HL-60 (cell line): ENCODE measurements around the gene CWC25.

Source experiments
- DNase-seq, 2 experiments: peaks; one replicate each; pipeline ENCODE4 v3.0.0-alpha.2; 2010 to 2020; ENCODE audit warnings: low read depth in 1 of 2, low spot score in 1 of 2
- H3K27ac ChIP-seq: fragments of 250-450 bp; sonication (Bioruptor Pico); replicated peaks from 2 replicates; pipeline ENCODE4 v1.5.1; 2020; ENCODE audit warnings: mild to moderate bottlenecking, moderate library complexity
- H3K27me3 ChIP-seq: fragments of 250-450 bp; sonication (Bioruptor Pico); 2 replicates; pipeline ENCODE4 v1.5.1; 2021; ENCODE audit warnings: mild to moderate bottlenecking, moderate library complexity; ENCODE audit not compliant: insufficient read depth, poor library complexity, severe bottlenecking
- H3K4me3 ChIP-seq: replicated peaks from 2 replicates; pipeline ENCODE4 v1.5.1; 2011; ENCODE audit warnings: mild to moderate bottlenecking, control low read depth, low read length; ENCODE audit not compliant: insufficient read depth
- GABPA ChIP-seq: IDR thresholded peaks from 2 replicates; pipeline ENCODE4 v1.6.1; 2012; ENCODE audit warnings: low read depth
- POLR2AphosphoS5 ChIP-seq: IDR thresholded peaks from 2 replicates; pipeline ENCODE4 v1.6.1; 2012; ENCODE audit warnings: low read depth
- SPI1 ChIP-seq: IDR thresholded peaks from 2 replicates; pipeline ENCODE4 v1.6.1; 2012; ENCODE audit warnings: low read depth, mild to moderate bottlenecking, borderline replicate concordance
- TF ChIP-seq, protein P1 (sequence below): IDR thresholded peaks from 2 replicates; pipeline ENCODE4 v1.6.1; 2012; ENCODE audit warnings: low read depth; ENCODE audit not compliant: insufficient replicate concordance
- TF ChIP-seq, protein P2 (sequence below): IDR thresholded peaks from one replicate; pipeline ENCODE4 v1.5.1; 2011; ENCODE audit warnings: low read length, control low read depth, inconsistent platforms; ENCODE audit not compliant: insufficient read depth

CWC25 gene

DNA sequence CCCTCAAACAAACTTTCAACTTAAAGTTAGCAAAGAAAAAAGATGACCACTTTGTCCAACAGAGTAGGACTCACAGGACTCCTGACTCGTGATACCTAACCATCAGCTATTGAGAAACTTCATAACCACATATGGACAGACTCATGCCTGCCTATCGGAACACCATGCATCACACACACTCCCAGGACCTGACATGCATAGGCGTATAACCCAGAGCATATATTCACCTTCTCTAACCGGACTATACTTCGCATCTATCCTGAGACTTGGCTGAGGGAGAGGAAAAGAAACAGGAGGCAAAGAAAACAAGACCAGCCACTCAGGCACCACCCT, 28.0 kb downstream of the CWC25 start:
- DNase-seq: no peak

DNA sequence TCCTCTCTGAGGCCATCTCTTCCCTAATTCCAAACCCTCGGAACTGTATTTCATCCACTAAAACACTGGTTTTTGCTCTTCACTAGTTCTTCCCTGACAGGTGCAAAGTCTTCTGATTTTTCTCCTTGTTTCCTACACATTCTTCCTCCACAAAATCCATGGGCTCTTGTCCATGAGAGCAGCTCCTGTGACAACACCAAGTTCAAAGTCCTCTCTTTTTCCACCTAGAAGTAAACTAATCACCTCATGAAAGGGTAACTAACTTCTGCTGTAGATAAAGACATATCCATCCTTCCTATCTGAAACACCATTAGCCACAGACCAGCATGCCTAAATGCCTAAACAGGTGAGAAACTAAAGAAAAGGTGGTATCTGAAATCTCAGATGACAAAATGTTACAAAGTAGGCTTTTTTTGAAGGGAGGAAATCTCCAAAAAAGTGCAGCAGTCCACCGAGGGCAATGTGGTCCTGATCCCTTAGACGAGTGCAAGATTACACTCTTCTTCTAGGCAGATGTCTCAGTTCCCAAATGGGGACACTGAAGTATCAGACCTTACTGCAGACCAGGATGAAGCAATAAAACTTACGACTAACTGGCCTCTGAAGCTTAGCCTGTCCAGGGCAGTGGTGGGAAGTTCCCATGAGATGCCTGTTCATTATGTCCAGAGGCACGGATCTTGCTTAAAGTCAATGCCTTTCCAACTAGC, 28.5 kb downstream of the CWC25 start:
- Histone ChIP-seq H3K27me3 (no peaks in the 10 kb centered on the region), H3K27ac (no peak overlapping the region), H3K4me3 (no peak overlapping the region)
- DNase-seq: no peak
- TF ChIP-seq, protein P1, sequence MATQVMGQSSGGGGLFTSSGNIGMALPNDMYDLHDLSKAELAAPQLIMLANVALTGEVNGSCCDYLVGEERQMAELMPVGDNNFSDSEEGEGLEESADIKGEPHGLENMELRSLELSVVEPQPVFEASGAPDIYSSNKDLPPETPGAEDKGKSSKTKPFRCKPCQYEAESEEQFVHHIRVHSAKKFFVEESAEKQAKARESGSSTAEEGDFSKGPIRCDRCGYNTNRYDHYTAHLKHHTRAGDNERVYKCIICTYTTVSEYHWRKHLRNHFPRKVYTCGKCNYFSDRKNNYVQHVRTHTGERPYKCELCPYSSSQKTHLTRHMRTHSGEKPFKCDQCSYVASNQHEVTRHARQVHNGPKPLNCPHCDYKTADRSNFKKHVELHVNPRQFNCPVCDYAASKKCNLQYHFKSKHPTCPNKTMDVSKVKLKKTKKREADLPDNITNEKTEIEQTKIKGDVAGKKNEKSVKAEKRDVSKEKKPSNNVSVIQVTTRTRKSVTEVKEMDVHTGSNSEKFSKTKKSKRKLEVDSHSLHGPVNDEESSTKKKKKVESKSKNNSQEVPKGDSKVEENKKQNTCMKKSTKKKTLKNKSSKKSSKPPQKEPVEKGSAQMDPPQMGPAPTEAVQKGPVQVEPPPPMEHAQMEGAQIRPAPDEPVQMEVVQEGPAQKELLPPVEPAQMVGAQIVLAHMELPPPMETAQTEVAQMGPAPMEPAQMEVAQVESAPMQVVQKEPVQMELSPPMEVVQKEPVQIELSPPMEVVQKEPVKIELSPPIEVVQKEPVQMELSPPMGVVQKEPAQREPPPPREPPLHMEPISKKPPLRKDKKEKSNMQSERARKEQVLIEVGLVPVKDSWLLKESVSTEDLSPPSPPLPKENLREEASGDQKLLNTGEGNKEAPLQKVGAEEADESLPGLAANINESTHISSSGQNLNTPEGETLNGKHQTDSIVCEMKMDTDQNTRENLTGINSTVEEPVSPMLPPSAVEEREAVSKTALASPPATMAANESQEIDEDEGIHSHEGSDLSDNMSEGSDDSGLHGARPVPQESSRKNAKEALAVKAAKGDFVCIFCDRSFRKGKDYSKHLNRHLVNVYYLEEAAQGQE: no peak
- no peak for TF ChIP-seq POLR2AphosphoS5
- TF ChIP-seq, protein P2, sequence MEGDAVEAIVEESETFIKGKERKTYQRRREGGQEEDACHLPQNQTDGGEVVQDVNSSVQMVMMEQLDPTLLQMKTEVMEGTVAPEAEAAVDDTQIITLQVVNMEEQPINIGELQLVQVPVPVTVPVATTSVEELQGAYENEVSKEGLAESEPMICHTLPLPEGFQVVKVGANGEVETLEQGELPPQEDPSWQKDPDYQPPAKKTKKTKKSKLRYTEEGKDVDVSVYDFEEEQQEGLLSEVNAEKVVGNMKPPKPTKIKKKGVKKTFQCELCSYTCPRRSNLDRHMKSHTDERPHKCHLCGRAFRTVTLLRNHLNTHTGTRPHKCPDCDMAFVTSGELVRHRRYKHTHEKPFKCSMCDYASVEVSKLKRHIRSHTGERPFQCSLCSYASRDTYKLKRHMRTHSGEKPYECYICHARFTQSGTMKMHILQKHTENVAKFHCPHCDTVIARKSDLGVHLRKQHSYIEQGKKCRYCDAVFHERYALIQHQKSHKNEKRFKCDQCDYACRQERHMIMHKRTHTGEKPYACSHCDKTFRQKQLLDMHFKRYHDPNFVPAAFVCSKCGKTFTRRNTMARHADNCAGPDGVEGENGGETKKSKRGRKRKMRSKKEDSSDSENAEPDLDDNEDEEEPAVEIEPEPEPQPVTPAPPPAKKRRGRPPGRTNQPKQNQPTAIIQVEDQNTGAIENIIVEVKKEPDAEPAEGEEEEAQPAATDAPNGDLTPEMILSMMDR: no peak
- TF ChIP-seq SPI1: no peak
- TF ChIP-seq GABPA: no peak

More for the DNA sequence above, 28.0 kb downstream of the CWC25 start:
- TF ChIP-seq SPI1 (no peak), POLR2AphosphoS5 (no peak), GABPA (no peak)
- TF ChIP-seq, protein P1: no peak
- TF ChIP-seq, protein P2: no peak
- Histone ChIP-seq H3K27me3 (no peaks in the 10 kb centered on the region), H3K4me3 (no peak overlapping the region), H3K27ac (no peak overlapping the region)

DNA sequence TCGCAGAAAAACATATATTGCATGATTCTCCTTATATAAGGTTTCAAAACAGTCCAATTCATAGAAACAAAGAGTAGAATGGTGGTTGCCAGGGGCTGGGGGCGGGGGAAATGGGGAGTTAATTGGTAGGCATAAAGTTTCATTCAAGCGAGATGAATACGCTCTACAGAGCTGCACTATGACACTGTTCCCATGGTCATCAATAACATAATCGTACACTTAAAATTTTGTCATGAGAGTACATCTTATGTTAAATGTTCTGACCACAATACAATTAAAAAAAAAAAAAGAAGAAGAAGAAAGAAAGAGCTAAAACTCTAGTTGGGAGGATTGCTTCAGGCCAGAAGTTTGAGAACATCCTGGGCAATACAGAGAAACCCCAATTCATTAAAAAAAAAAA, 30.9 kb downstream of the CWC25 start:
- DNase-seq: no peak
- Histone ChIP-seq H3K4me3 (no peak overlapping the region), H3K27me3 (no peaks in the 10 kb centered on the region), H3K27ac (no peak overlapping the region)
- TF ChIP-seq SPI1: no peak
- TF ChIP-seq, protein P2: no peak
- TF ChIP-seq POLR2AphosphoS5: no peak
- TF ChIP-seq GABPA: no peak
- TF ChIP-seq, protein P1: no peak
